ACC112 (cell line): ENCODE measurements around the gene IL1RAPL2.

Experiments used
- H2AFZ ChIP-seq: fragments of 200-600 bp; sonication (generic); one replicate; pipeline ENCODE4 v1.6.0; 2017; ENCODE audit warnings: antibody characterized with exemption, low read length; ENCODE audit not compliant: unreplicated experiment
- H3K27ac ChIP-seq: fragments of 200-600 bp; sonication (generic); 2 replicates; pipeline ENCODE4 v1.5.1; 2014; ENCODE audit warnings: low read depth, mild to moderate bottlenecking, antibody characterized with exemption, low read length, moderate library complexity
- H3K27me3 ChIP-seq: fragments of 200-600 bp; sonication (generic); 2 replicates; pipeline ENCODE4 v1.6.1; 2014; ENCODE audit warnings: mild to moderate bottlenecking, antibody characterized with exemption, low read length, moderate library complexity, mixed read lengths; ENCODE audit not compliant: insufficient read depth
- H3K36me3 ChIP-seq: fragments of 200-600 bp; sonication (generic); 2 replicates; pipeline ENCODE4 v1.6.1; 2016; ENCODE audit warnings: mild to moderate bottlenecking, antibody characterized with exemption, low read length, moderate library complexity, mixed read lengths; ENCODE audit not compliant: insufficient read depth
- H3K4me1 ChIP-seq: fragments of 200-600 bp; sonication (generic); one replicate; pipeline ENCODE4 v1.6.1; 2016; ENCODE audit warnings: low read length, mixed read lengths; ENCODE audit not compliant: insufficient read depth, unreplicated experiment, control insufficient read depth
- H3K4me3 ChIP-seq: fragments of 200-600 bp; sonication (generic); 2 replicates; pipeline ENCODE4 v1.5.1; 2014; ENCODE audit warnings: mild to moderate bottlenecking, low read depth, low read length
- H3K79me2 ChIP-seq: fragments of 200-600 bp; sonication (generic); one replicate; pipeline ENCODE4 v1.6.0; 2016; ENCODE audit warnings: low read length; ENCODE audit not compliant: control insufficient read depth, unreplicated experiment, insufficient read depth

Gene IL1RAPL2

GRCh38 chrX:105527759-105528158 is 961.8 kb downstream of the IL1RAPL2 start:
- H3K27ac ChIP-seq = no peak overlapping the region
- H3K27me3 ChIP-seq = no peaks in the 10 kb centered on the region

GRCh38 chrX:105533951-105534350 is 968.0 kb downstream of the IL1RAPL2 start:
- Histone ChIP-seq H3K4me1 (no peaks in the 10 kb centered on the region), H3K79me2 (no peaks in the 10 kb centered on the region), H3K27me3 (no peaks in the 10 kb centered on the region), H3K4me3 (no peak overlapping the region; the same call in 1 of the 2 replicates), H3K27ac (0 out of 2 replicates have a peak overlapping the region, but pooled peaks have one; percentile 36), H3K36me3 (no peaks in the 10 kb centered on the region), H2AFZ (no peak overlapping the region)

More at GRCh38 chrX:105527759-105528158, 961.8 kb downstream of the IL1RAPL2 start:
- no peaks in the 10 kb centered on the region for H3K79me2 ChIP-seq
- H3K4me1 ChIP-seq = no peaks in the 10 kb centered on the region
- H3K4me3 ChIP-seq = no peak overlapping the region
- H3K36me3 ChIP-seq = no peaks in the 10 kb centered on the region
- H2AFZ ChIP-seq = no peak overlapping the region

GRCh38 chrX:105543283-105543682 is 977.3 kb downstream of the IL1RAPL2 start:
- H3K4me3 ChIP-seq = no peak overlapping the region
- H3K4me1 ChIP-seq = no peaks in the 10 kb centered on the region
- no peaks in the 10 kb centered on the region for H3K27me3 ChIP-seq
- H3K27ac ChIP-seq = no peak overlapping the region
- no peaks in the 10 kb centered on the region for H3K79me2 ChIP-seq
- H3K36me3 ChIP-seq = no peaks in the 10 kb centered on the region
- H2AFZ ChIP-seq = no peak overlapping the region

GRCh38 chrX:105550043-105550663 is 984.2 kb downstream of the IL1RAPL2 start:
- H3K4me3 ChIP-seq = no peak overlapping the region
- H3K36me3 ChIP-seq = no peaks in the 10 kb centered on the region
- no peaks in the 10 kb centered on the region for H3K4me1 ChIP-seq
- no peaks in the 10 kb centered on the region for H3K27me3 ChIP-seq
- H2AFZ ChIP-seq = no peak overlapping the region
- H3K79me2 ChIP-seq = no peaks in the 10 kb centered on the region
- no peak overlapping the region for H3K27ac ChIP-seq

- no peak overlapping the region for H3K27ac ChIP-seq
- H2AFZ ChIP-seq = no peak overlapping the region
- no peaks in the 10 kb centered on the region for H3K36me3 ChIP-seq
Observed at GRCh38 chrX:105552395-105552794, 986.4 kb downstream of the IL1RAPL2 start.

GRCh38 chrX:105553118-105553517 is 987.1 kb downstream of the IL1RAPL2 start:
- H3K79me2 ChIP-seq = no peaks in the 10 kb centered on the region
- H3K27me3 ChIP-seq = no peaks in the 10 kb centered on the region
- no peak overlapping the region for H2AFZ ChIP-seq
- no peaks in the 10 kb centered on the region for H3K36me3 ChIP-seq
- H3K4me1 ChIP-seq = no peaks in the 10 kb centered on the region
- no peak overlapping the region for H3K4me3 ChIP-seq
- no peak overlapping the region for H3K27ac ChIP-seq

More at GRCh38 chrX:105552395-105552794, 986.4 kb downstream of the IL1RAPL2 start:
- no peak overlapping the region for H3K4me3 ChIP-seq
- no peaks in the 10 kb centered on the region for H3K27me3 ChIP-seq
- H3K79me2 ChIP-seq = no peaks in the 10 kb centered on the region
- no peaks in the 10 kb centered on the region for H3K4me1 ChIP-seq

GRCh38 chrX:105564501-105564900 is 998.5 kb downstream of the IL1RAPL2 start:
- Histone ChIP-seq H3K36me3 (no peaks in the 10 kb centered on the region), H3K27me3 (no peaks in the 10 kb centered on the region), H2AFZ (peak overlapping the region; percentile 33), H3K4me3 (0 out of 2 replicates have a peak overlapping the region, but pooled peaks have one; percentile 16), H3K27ac (peak overlapping the region; percentile 35; the same call in 1 of the 2 replicates), H3K4me1 (peaks cover 9% of the 10 kb centered on the region), H3K79me2 (no peaks in the 10 kb centered on the region)

GRCh38 chrX:105565856-105566255 is 999.9 kb downstream of the IL1RAPL2 start:
- peaks cover 9% of the 10 kb centered on the region for H3K4me1 ChIP-seq
- no peaks in the 10 kb centered on the region for H3K79me2 ChIP-seq
- H3K27ac ChIP-seq = no peak overlapping the region
- no peak overlapping the region for H2AFZ ChIP-seq
- no peak overlapping the region for H3K4me3 ChIP-seq
- H3K36me3 ChIP-seq = no peaks in the 10 kb centered on the region
- H3K27me3 ChIP-seq = no peaks in the 10 kb centered on the region

GRCh38 chrX:105567082-105567481 is 1001.1 kb downstream of the IL1RAPL2 start:
- Histone ChIP-seq H3K4me1 (peaks cover 9% of the 10 kb centered on the region), H3K36me3 (no peaks in the 10 kb centered on the region), H3K27ac (no peak overlapping the region), H2AFZ (no peak overlapping the region), H3K4me3 (no peak overlapping the region), H3K27me3 (no peaks in the 10 kb centered on the region), H3K79me2 (no peaks in the 10 kb centered on the region)

GRCh38 chrX:105608745-105609144 is 1042.7 kb downstream of the IL1RAPL2 start:
- Histone ChIP-seq H3K36me3 (no peaks in the 10 kb centered on the region), H3K4me3 (no peak overlapping the region), H2AFZ (no peak overlapping the region), H3K4me1 (no peaks in the 10 kb centered on the region), H3K79me2 (no peaks in the 10 kb centered on the region), H3K27me3 (no peaks in the 10 kb centered on the region), H3K27ac (no peak overlapping the region)

- Histone ChIP-seq H3K4me1 (no peaks in the 10 kb centered on the region), H3K4me3 (no peak overlapping the region), H2AFZ (no peak overlapping the region)
Observed at GRCh38 chrX:105609530-105609929, 1043.5 kb downstream of the IL1RAPL2 start.

More at GRCh38 chrX:105609530-105609929, 1043.5 kb downstream of the IL1RAPL2 start:
- no peaks in the 10 kb centered on the region for H3K79me2 ChIP-seq
- no peaks in the 10 kb centered on the region for H3K27me3 ChIP-seq
- no peaks in the 10 kb centered on the region for H3K36me3 ChIP-seq
- H3K27ac ChIP-seq = no peak overlapping the region
